HL-60 (cell line): ENCODE data around the gene MLLT10.

Source experiments
- DNase-seq, 2 experiments: peaks; one replicate each; pipeline ENCODE4 v3.0.0-alpha.2; 2010 to 2020; ENCODE audit warnings: low read depth in 1 of 2, low spot score in 1 of 2
- H3K27ac ChIP-seq: fragments of 250-450 bp; sonication (Bioruptor Pico); replicated peaks from 2 replicates; pipeline ENCODE4 v1.5.1; 2020; ENCODE audit warnings: mild to moderate bottlenecking, moderate library complexity
- H3K27me3 ChIP-seq: fragments of 250-450 bp; sonication (Bioruptor Pico); 2 replicates; pipeline ENCODE4 v1.5.1; 2021; ENCODE audit warnings: mild to moderate bottlenecking, moderate library complexity; ENCODE audit not compliant: insufficient read depth, poor library complexity, severe bottlenecking
- H3K4me3 ChIP-seq: replicated peaks from 2 replicates; pipeline ENCODE4 v1.5.1; 2011; ENCODE audit warnings: mild to moderate bottlenecking, control low read depth, low read length; ENCODE audit not compliant: insufficient read depth
- CTCF ChIP-seq: IDR thresholded peaks from one replicate; pipeline ENCODE4 v1.5.1; 2011; ENCODE audit warnings: low read length, control low read depth, inconsistent platforms; ENCODE audit not compliant: insufficient read depth
- GABPA ChIP-seq: IDR thresholded peaks from 2 replicates; pipeline ENCODE4 v1.6.1; 2012; ENCODE audit warnings: low read depth
- POLR2AphosphoS5 ChIP-seq: IDR thresholded peaks from 2 replicates; pipeline ENCODE4 v1.6.1; 2012; ENCODE audit warnings: low read depth
- REST ChIP-seq: IDR thresholded peaks from 2 replicates; pipeline ENCODE4 v1.6.1; 2012; ENCODE audit warnings: low read depth; ENCODE audit not compliant: insufficient replicate concordance
- SPI1 ChIP-seq: IDR thresholded peaks from 2 replicates; pipeline ENCODE4 v1.6.1; 2012; ENCODE audit warnings: low read depth, mild to moderate bottlenecking, borderline replicate concordance

The MLLT10 gene

GRCh38 chr10:21495752-21496342, 38.2 kb upstream of the MLLT10 start:
- DNase-seq: peak; percentile 40 to 60
- no peak for TF ChIP-seq REST
- TF ChIP-seq POLR2AphosphoS5: 0 out of 2 replicates have a peak, but pooled peaks have one; percentile 27
- no peak; the same call in 1 of the 2 replicates for TF ChIP-seq SPI1
- peak; percentile 39 for TF ChIP-seq CTCF
- no peak for TF ChIP-seq GABPA
- Histone ChIP-seq H3K27me3 (peaks cover 5% of the 10 kb centered on the region), H3K27ac (peak overlapping the region; percentile 58), H3K4me3 (peak overlapping the region; percentile 60)

- no peak for TF ChIP-seq REST
- TF ChIP-seq SPI1: no peak
- TF ChIP-seq GABPA: no peak
- TF ChIP-seq CTCF: no peak
- TF ChIP-seq POLR2AphosphoS5: no peak
- H3K27me3 ChIP-seq: peaks cover 5% of the 10 kb centered on the region
- H3K4me3 ChIP-seq: peak overlapping the region; percentile 60
- DNase-seq: peak in 1 of 2 experiments; percentile 31
- peak overlapping the region; percentile 58 for H3K27ac ChIP-seq
Measured at GRCh38 chr10:21496343-21497176, 37.5 kb upstream of the MLLT10 start.

- TF ChIP-seq REST: no peak
- TF ChIP-seq POLR2AphosphoS5: no peak
- H3K27ac ChIP-seq: no peak overlapping the region
- peaks cover 5% of the 10 kb centered on the region for H3K27me3 ChIP-seq
- H3K4me3 ChIP-seq: peak overlapping the region; percentile 60
- DNase-seq: peak in 1 of 2 experiments; percentile 14
Measured at GRCh38 chr10:21497177-21497807, 36.7 kb upstream of the MLLT10 start.
